ENCODE results near the gene GPR15. TPM values are rescaled to one million over a fixed set of nuclear protein-coding genes. Genes with fewer than 3 reads are reported as not detected.

Gene GPR15
- total and polyA plus RNA-seq, 3 donors from 2014 or later, result 0.34 TPM; not detected in 2

- no peaks in the 10 kb centered on the region for H3K27me3 ChIP-seq
- TF ChIP-seq POLR2A (IDR thresholded peaks at IDR 0.05) (no peak), CTCF (IDR thresholded peaks at IDR 0.05) (no peak)
- no peak for DNase-seq
- intact Hi-C loops (cut with DNase I; ENCODE audit: low total_unique reads), result no loop called here
- no peaks in the 10 kb centered on the region for H3K4me1 ChIP-seq
- H3K4me3 ChIP-seq, result no peak overlapping the region
- H3K27ac ChIP-seq, result no peak overlapping the region
- 60 to 79% methylated on average over 6 of the region's 6 CpGs for WGBS, 2 donors
- no peaks in the 10 kb centered on the region for H3K36me3 ChIP-seq (ENCODE audit: low read depth, missing control alignments)
- H3K9me3 ChIP-seq, result no peaks in the 10 kb centered on the region
Measured at GRCh38 chr3:98525494-98525893, 6.3 kb upstream of the GPR15 start.

- Histone ChIP-seq H3K9me3 (no peaks in the 10 kb centered on the region), H3K27ac (no peak overlapping the region), H3K4me3 (no peak overlapping the region), H3K36me3 (ENCODE audit: low read depth, missing control alignments) (no peaks in the 10 kb centered on the region), H3K4me1 (no peaks in the 10 kb centered on the region), H3K27me3 (no peaks in the 10 kb centered on the region)
- intact Hi-C loops (cut with DNase I; ENCODE audit: low total_unique reads), result no loop called here
- TF ChIP-seq CTCF (IDR thresholded peaks at IDR 0.05), result no peak
- no peak for TF ChIP-seq POLR2A (IDR thresholded peaks at IDR 0.05)
- DNase-seq, result no peak
- WGBS, 2 donors, result 56 to 64% methylated on average over 4 of the region's 4 CpGs
Measured at GRCh38 chr3:98528474-98529346, 3.1 kb upstream of the GPR15 start.

GRCh38 chr3:98529856-98530459 lies 1.8 kb upstream of the GPR15 start:
- Histone ChIP-seq H3K27me3 (no peaks in the 10 kb centered on the region), H3K36me3 (ENCODE audit: low read depth, missing control alignments) (no peaks in the 10 kb centered on the region), H3K4me3 (no peak overlapping the region), H3K27ac (no peak overlapping the region), H3K9me3 (no peaks in the 10 kb centered on the region), H3K4me1 (no peaks in the 10 kb centered on the region)
- TF ChIP-seq CTCF (IDR thresholded peaks at IDR 0.05) (no peak), POLR2A (IDR thresholded peaks at IDR 0.05) (no peak)
- intact Hi-C loops (cut with DNase I; ENCODE audit: low total_unique reads), result no loop called here
- WGBS, 2 donors, result 89 to 93% methylated on average over 8 of the region's 8 CpGs
- DNase-seq, result no peak

GRCh38 chr3:98530676-98531075 lies 1.1 kb upstream of the GPR15 start:
- Histone ChIP-seq H3K4me1 (no peaks in the 10 kb centered on the region), H3K4me3 (no peak overlapping the region), H3K27ac (no peak overlapping the region), H3K27me3 (no peaks in the 10 kb centered on the region), H3K9me3 (no peaks in the 10 kb centered on the region), H3K36me3 (ENCODE audit: low read depth, missing control alignments) (no peaks in the 10 kb centered on the region)
- TF ChIP-seq POLR2A (IDR thresholded peaks at IDR 0.05) (no peak), CTCF (IDR thresholded peaks at IDR 0.05) (no peak)
- intact Hi-C loops (cut with DNase I; ENCODE audit: low total_unique reads), result no loop called here
- no peak for DNase-seq
- 89 to 95% methylated on average over 2 of the region's 2 CpGs for WGBS, 2 donors

Measured in testis (tissue), 3 donors.